ENCODE results near the gene SPPL3.
"Not testable (repeated sequence)": the region's sequence is repeated elsewhere in the genome, so short reads cannot be mapped to it uniquely, and the experiment has no call there.

Gene SPPL3

GRCh38 chr12:120814203-120814902 lies 89.8 kb downstream of the SPPL3 start:
- no peak for DNase-seq

GRCh38 chr12:120813588-120814153 lies 90.5 kb downstream of the SPPL3 start:
- DNase-seq, result no peak

- DNase-seq, result no peak
Measured at GRCh38 chr12:120810021-120810420, 94.1 kb downstream of the SPPL3 start.

GRCh38 chr12:120804428-120804827 lies 99.7 kb downstream of the SPPL3 start:
- no peak for DNase-seq

- no peak for DNase-seq
Measured at GRCh38 chr12:120801146-120801545, 103.0 kb downstream of the SPPL3 start.

- DNase-seq, result no peak
Measured at GRCh38 chr12:120800665-120801064, 103.5 kb downstream of the SPPL3 start.

GRCh38 chr12:120799243-120800045 lies 104.7 kb downstream of the SPPL3 start:
- no peak for DNase-seq

GRCh38 chr12:120798696-120799095 lies 105.5 kb downstream of the SPPL3 start:
- no peak for DNase-seq

- DNase-seq, result no peak
Measured at GRCh38 chr12:120797677-120798642, 106.2 kb downstream of the SPPL3 start.

- no peak for DNase-seq
Measured at GRCh38 chr12:120795441-120796178, 108.5 kb downstream of the SPPL3 start.

GRCh38 chr12:120793357-120793756 lies 110.8 kb downstream of the SPPL3 start:
- DNase-seq, result no peak

GRCh38 chr12:120792456-120792855 lies 111.7 kb downstream of the SPPL3 start:
- DNase-seq, result not testable (repeated sequence)

GRCh38 chr12:120791669-120792176 lies 112.4 kb downstream of the SPPL3 start:
- no peak for DNase-seq

GRCh38 chr12:120790114-120790513 lies 114.0 kb downstream of the SPPL3 start:
- no peak for DNase-seq

GRCh38 chr12:120787889-120788288 lies 116.3 kb downstream of the SPPL3 start:
- DNase-seq, result no peak

- no peak for DNase-seq
Measured at GRCh38 chr12:120784804-120785203, 119.4 kb downstream of the SPPL3 start.

- DNase-seq, result no peak
Measured at GRCh38 chr12:120783197-120783596, 121.0 kb downstream of the SPPL3 start.

- DNase-seq, result no peak
Measured at GRCh38 chr12:120775862-120776552, 128.2 kb downstream of the SPPL3 start.

- peak; percentile 53 for DNase-seq
Measured at GRCh38 chr12:120774169-120774916, 129.8 kb downstream of the SPPL3 start.

- DNase-seq, result no peak
Measured at GRCh38 chr12:120771097-120771496, 133.1 kb downstream of the SPPL3 start.
